Stomach smooth muscle (tissue), 2 donors: ENCODE measurements around the gene CYB5B.

Experiments
- H3K27ac ChIP-seq: one replicate; pipeline ENCODE4 v1.7.0; 2013; ENCODE audit warnings: mild to moderate bottlenecking, low read length, inconsistent platforms
- H3K27me3 ChIP-seq, 2 donors: one replicate each; pipeline ENCODE4 v1.7.0; 2013; ENCODE audit warnings: low read length in 2 of 2; ENCODE audit not compliant: insufficient read depth in 2 of 2, control insufficient read depth in 1 of 2
- H3K36me3 ChIP-seq, 2 donors: one replicate each; pipeline ENCODE4 v1.7.0; 2013; ENCODE audit warnings: low read length in 2 of 2; ENCODE audit not compliant: control insufficient read depth in 2 of 2, insufficient read depth in 2 of 2
- H3K4me1 ChIP-seq: one replicate; pipeline ENCODE4 v1.7.0; 2013; ENCODE audit warnings: low read length; ENCODE audit not compliant: control insufficient read depth, insufficient read depth
- H3K4me3 ChIP-seq, 2 donors: one replicate each; pipeline ENCODE4 v1.7.0; 2013; ENCODE audit warnings: low read length in 2 of 2
- H3K9ac ChIP-seq, 2 donors: one replicate each; pipeline ENCODE4 v1.7.0; 2013; ENCODE audit warnings: low read length in 2 of 2, mild to moderate bottlenecking in 1 of 2
- H3K9me3 ChIP-seq, 2 donors: one replicate each; pipeline ENCODE4 v1.7.0; 2013; ENCODE audit warnings: low read length in 2 of 2; ENCODE audit not compliant: control insufficient read depth in 2 of 2
- donor health status: healthy.
- donor health status: Pancreatic carcinoma.

The CYB5B gene

GRCh38 chr16:69424053-69424934 is at the start of gene CYB5B:
Gene CYB5B (plus strand): TSS chr16:69424619. CDS start chr16:69424684, 65 bp downstream.
- Histone ChIP-seq H3K9me3 (no peaks in the 10 kb centered on the region), H3K27me3 (no peaks in the 10 kb centered on the region), H3K27ac (peak within 1 kb of the TSS; percentile 79), H3K4me3 (peak within 1 kb of the TSS; percentile 93 to 100), H3K4me1 (peaks cover 7% of the 10 kb centered on the region), H3K9ac (peak within 1 kb of the TSS; percentile 91 to 96), H3K36me3 (peaks cover 4 to 13% of the 10 kb centered on the region in 2 donors)

- Histone ChIP-seq H3K27ac (no peak overlapping the region), H3K9ac (no peak overlapping the region), H3K4me3 (no peak overlapping the region), H3K36me3 (peaks cover 11 to 21% of the 10 kb centered on the region in 2 donors), H3K27me3 (no peaks in the 10 kb centered on the region), H3K4me1 (no peaks in the 10 kb centered on the region), H3K9me3 (no peaks in the 10 kb centered on the region)
Measured at GRCh38 chr16:69376393-69377059, 47.9 kb upstream of the CYB5B start.

GRCh38 chr16:69378036-69378435 is 46.4 kb upstream of the CYB5B start:
- Histone ChIP-seq H3K4me3 (no peak overlapping the region), H3K4me1 (no peaks in the 10 kb centered on the region), H3K9ac (no peak overlapping the region), H3K27ac (no peak overlapping the region), H3K9me3 (no peaks in the 10 kb centered on the region), H3K27me3 (no peaks in the 10 kb centered on the region), H3K36me3 (peaks cover 19 to 23% of the 10 kb centered on the region in 2 donors)

GRCh38 chr16:69378760-69379159 is 45.7 kb upstream of the CYB5B start:
- peaks cover 16 to 18% of the 10 kb centered on the region in 2 donors for H3K36me3 ChIP-seq

GRCh38 chr16:69381231-69381630 is 43.2 kb upstream of the CYB5B start:
- no peaks in the 10 kb centered on the region for H3K27me3 ChIP-seq
- H3K4me3 ChIP-seq: no peak overlapping the region
- peaks cover 16 to 17% of the 10 kb centered on the region in 2 donors for H3K36me3 ChIP-seq
- H3K9me3 ChIP-seq: no peaks in the 10 kb centered on the region
- no peak overlapping the region for H3K27ac ChIP-seq
- H3K9ac ChIP-seq: no peak overlapping the region
- H3K4me1 ChIP-seq: peaks cover 4% of the 10 kb centered on the region

More at GRCh38 chr16:69378760-69379159, 45.7 kb upstream of the CYB5B start:
- no peaks in the 10 kb centered on the region for H3K9me3 ChIP-seq
- H3K27ac ChIP-seq: no peak overlapping the region
- H3K27me3 ChIP-seq: no peaks in the 10 kb centered on the region
- no peak overlapping the region for H3K9ac ChIP-seq
- H3K4me3 ChIP-seq: no peak overlapping the region
- no peaks in the 10 kb centered on the region for H3K4me1 ChIP-seq

- Histone ChIP-seq H3K36me3 (peaks cover 16 to 17% of the 10 kb centered on the region in 2 donors), H3K4me1 (peaks cover 4% of the 10 kb centered on the region), H3K27ac (no peak overlapping the region), H3K4me3 (no peak overlapping the region), H3K9ac (no peak overlapping the region), H3K9me3 (no peaks in the 10 kb centered on the region), H3K27me3 (no peaks in the 10 kb centered on the region)
Measured at GRCh38 chr16:69382421-69382820, 42.0 kb upstream of the CYB5B start.

GRCh38 chr16:69384974-69385373 is 39.4 kb upstream of the CYB5B start:
- peak overlapping the region; percentile 91 for H3K9ac ChIP-seq
- H3K4me3 ChIP-seq: peak overlapping the region; percentile 77 to 81
- peak overlapping the region; percentile 77 for H3K27ac ChIP-seq
- H3K4me1 ChIP-seq: peaks cover 4% of the 10 kb centered on the region
- no peaks in the 10 kb centered on the region for H3K27me3 ChIP-seq
- no peaks in the 10 kb centered on the region for H3K9me3 ChIP-seq
- peaks cover 13 to 14% of the 10 kb centered on the region in 2 donors for H3K36me3 ChIP-seq

GRCh38 chr16:69386596-69386995 is 37.8 kb upstream of the CYB5B start:
- Histone ChIP-seq H3K27ac (no peak overlapping the region), H3K4me3 (no peak overlapping the region), H3K4me1 (peaks cover 4% of the 10 kb centered on the region), H3K36me3 (peaks cover 12% of the 10 kb centered on the region in 2 donors), H3K9me3 (no peaks in the 10 kb centered on the region), H3K9ac (no peak overlapping the region), H3K27me3 (no peaks in the 10 kb centered on the region)

- Histone ChIP-seq H3K9me3 (no peaks in the 10 kb centered on the region), H3K9ac (no peak overlapping the region), H3K27ac (no peak overlapping the region), H3K36me3 (no peaks in the 10 kb centered on the region), H3K4me1 (peaks cover 10% of the 10 kb centered on the region), H3K4me3 (no peak overlapping the region), H3K27me3 (no peaks in the 10 kb centered on the region)
Measured at GRCh38 chr16:69393898-69394849, 30.2 kb upstream of the CYB5B start.

GRCh38 chr16:69395859-69396186 is 28.6 kb upstream of the CYB5B start:
- peak overlapping the region; percentile 85 for H3K27ac ChIP-seq
- H3K27me3 ChIP-seq: no peaks in the 10 kb centered on the region
- no peaks in the 10 kb centered on the region for H3K9me3 ChIP-seq
- no peak overlapping the region for H3K4me3 ChIP-seq
- H3K4me1 ChIP-seq: peaks cover 10% of the 10 kb centered on the region
- H3K36me3 ChIP-seq: no peaks in the 10 kb centered on the region
- H3K9ac ChIP-seq: peak overlapping the region in 1 of 2 donors; percentile 52
